Prostate gland (tissue), 2 donors: ENCODE data around the gene SYNC.
"Not testable (repeated sequence)": the region's sequence is repeated elsewhere in the genome, so short reads cannot be mapped to it uniquely, and the experiment has no call there.

Experiments
- POLR2A ChIP-seq: fragments of 450-650 bp; IDR thresholded peaks from one replicate; pipeline ENCODE4 v1.6.1; 2016; ENCODE audit warnings: antibody characterized with exemption, mild to moderate bottlenecking
- POLR2AphosphoS5 ChIP-seq: sonication (generic); formaldehyde crosslinking; IDR thresholded peaks from one replicate; pipeline ENCODE4 v1.6.1; 2017; ENCODE audit warnings: antibody characterized with exemption
- TF ChIP-seq, protein P1 (sequence below), 4 experiments: fragments of 200-600 bp in 2 of 4; fragments of 450-650 bp in 2 of 4; sonication (generic) in 2 of 4; IDR thresholded peaks; 1 replicate in 3 of 4; 2 replicates in 1 of 4; pipeline ENCODE4 v1.5.1; 2016 to 2019; ENCODE audit warnings: antibody characterized with exemption in 4 of 4, mild to moderate bottlenecking in 2 of 4, moderate library complexity in 2 of 4

DNA sequence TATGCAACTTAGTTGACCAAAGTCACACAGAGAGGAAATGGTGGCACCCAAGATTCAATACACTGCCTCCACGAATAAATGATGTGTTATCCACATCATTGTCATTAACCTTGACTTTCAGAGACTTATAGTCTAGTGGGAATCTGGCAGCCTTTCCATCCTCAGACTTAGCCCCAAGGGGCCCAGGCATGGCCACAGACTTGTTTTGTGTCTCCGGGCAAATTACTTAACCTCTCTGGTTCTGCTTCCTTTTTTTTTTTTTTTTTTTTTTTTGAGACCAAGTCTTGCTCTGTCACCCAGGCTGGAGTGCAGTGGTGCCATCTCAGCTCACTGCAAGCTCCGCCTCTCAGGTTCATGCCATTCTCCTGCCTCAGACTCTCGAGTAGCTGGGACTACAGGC, 8.7 kb upstream of the SYNC start:
- TF ChIP-seq, protein P1, sequence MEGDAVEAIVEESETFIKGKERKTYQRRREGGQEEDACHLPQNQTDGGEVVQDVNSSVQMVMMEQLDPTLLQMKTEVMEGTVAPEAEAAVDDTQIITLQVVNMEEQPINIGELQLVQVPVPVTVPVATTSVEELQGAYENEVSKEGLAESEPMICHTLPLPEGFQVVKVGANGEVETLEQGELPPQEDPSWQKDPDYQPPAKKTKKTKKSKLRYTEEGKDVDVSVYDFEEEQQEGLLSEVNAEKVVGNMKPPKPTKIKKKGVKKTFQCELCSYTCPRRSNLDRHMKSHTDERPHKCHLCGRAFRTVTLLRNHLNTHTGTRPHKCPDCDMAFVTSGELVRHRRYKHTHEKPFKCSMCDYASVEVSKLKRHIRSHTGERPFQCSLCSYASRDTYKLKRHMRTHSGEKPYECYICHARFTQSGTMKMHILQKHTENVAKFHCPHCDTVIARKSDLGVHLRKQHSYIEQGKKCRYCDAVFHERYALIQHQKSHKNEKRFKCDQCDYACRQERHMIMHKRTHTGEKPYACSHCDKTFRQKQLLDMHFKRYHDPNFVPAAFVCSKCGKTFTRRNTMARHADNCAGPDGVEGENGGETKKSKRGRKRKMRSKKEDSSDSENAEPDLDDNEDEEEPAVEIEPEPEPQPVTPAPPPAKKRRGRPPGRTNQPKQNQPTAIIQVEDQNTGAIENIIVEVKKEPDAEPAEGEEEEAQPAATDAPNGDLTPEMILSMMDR (IDR thresholded peaks at IDR 0.05), result not testable (repeated sequence)
- not testable (repeated sequence) for TF ChIP-seq POLR2A, POLR2AphosphoS5
